COR-L47 (cell line): ENCODE results near the gene PVR.
A peak's percentile ranks its signal among the peaks of the same experiment; 100 is the strongest.
"Not testable (repeated sequence)": the region's sequence is repeated elsewhere in the genome, so short reads cannot be mapped to it uniquely, and the experiment has no call there.

ENCODE experiments used
- DNase-seq: peaks from one replicate; lab custom pipeline; 2025; lab: John Stamatoyannopoulos, UW

The PVR gene

GRCh38 chr19:44673510-44673909 is 29.8 kb downstream of the PVR start:
- DNase-seq, result no peak

- no peak for DNase-seq
These were observed 31.8 kb downstream of the PVR start for GRCh38 chr19:44675521-44675920.

- DNase-seq, result no peak
These were observed 33.5 kb downstream of the PVR start for GRCh38 chr19:44677019-44677811.

- DNase-seq, result no peak
These were observed 36.8 kb downstream of the PVR start for GRCh38 chr19:44680536-44680935.

- DNase-seq, result no peak
These were observed 38.5 kb downstream of the PVR start for GRCh38 chr19:44681992-44682790.

- no peak for DNase-seq
These were observed 39.1 kb downstream of the PVR start for GRCh38 chr19:44682807-44683206.

- no peak for DNase-seq
These were observed 39.9 kb downstream of the PVR start for GRCh38 chr19:44683434-44684210.

- DNase-seq, result not testable (repeated sequence)
These were observed 40.7 kb downstream of the PVR start for GRCh38 chr19:44684396-44684795.

- DNase-seq, result no peak
These were observed 41.5 kb downstream of the PVR start for GRCh38 chr19:44684892-44685863.

- DNase-seq, result no peak
These were observed 42.2 kb downstream of the PVR start for GRCh38 chr19:44685877-44686276.

- no peak for DNase-seq
These were observed 43.2 kb downstream of the PVR start for GRCh38 chr19:44686896-44687295.

GRCh38 chr19:44687888-44688287 is 44.2 kb downstream of the PVR start:
- no peak for DNase-seq

- peak; percentile 51 for DNase-seq
These were observed 45.8 kb downstream of the PVR start for GRCh38 chr19:44689290-44690130.

GRCh38 chr19:44690131-44690440 is 46.4 kb downstream of the PVR start:
- DNase-seq, result no peak

- DNase-seq, result no peak
These were observed 48.6 kb downstream of the PVR start for GRCh38 chr19:44692379-44692721.

GRCh38 chr19:44694184-44694579 is 50.5 kb downstream of the PVR start:
- no peak for DNase-seq

GRCh38 chr19:44696939-44697669 is 53.4 kb downstream of the PVR start:
- DNase-seq, result no peak

GRCh38 chr19:44697670-44698034 is 53.9 kb downstream of the PVR start:
- no peak for DNase-seq

- DNase-seq, result no peak
These were observed 54.9 kb downstream of the PVR start, which contains the start of gene CEACAM16 for GRCh38 chr19:44698492-44699201. CEACAM16 (plus strand) TSS chr19:44699151; CDS start chr19:44701457, 2,306 bp downstream.
